Activated CD4-positive, alpha-beta T cell treated with anti-CD3 and anti-CD28 coated beads, Interleukin-2, amount 50 U/mL, for 24 hours (primary cell): ENCODE data around the gene ZNF578.
"Not testable (repeated sequence)": the region's sequence is repeated elsewhere in the genome, so short reads cannot be mapped to it uniquely, and the experiment has no call there.

Source experiments
- DNase-seq, 2 donors: peaks; one replicate each; pipeline ENCODE4 v3.0.0-alpha.2; 2020; ENCODE audit warnings: low read depth in 1 of 2, low spot score in 1 of 2

ZNF578 gene

GRCh38 chr19:52558732-52559445, 105.5 kb downstream of the ZNF578 start:
- not testable (repeated sequence) for DNase-seq

DNA sequence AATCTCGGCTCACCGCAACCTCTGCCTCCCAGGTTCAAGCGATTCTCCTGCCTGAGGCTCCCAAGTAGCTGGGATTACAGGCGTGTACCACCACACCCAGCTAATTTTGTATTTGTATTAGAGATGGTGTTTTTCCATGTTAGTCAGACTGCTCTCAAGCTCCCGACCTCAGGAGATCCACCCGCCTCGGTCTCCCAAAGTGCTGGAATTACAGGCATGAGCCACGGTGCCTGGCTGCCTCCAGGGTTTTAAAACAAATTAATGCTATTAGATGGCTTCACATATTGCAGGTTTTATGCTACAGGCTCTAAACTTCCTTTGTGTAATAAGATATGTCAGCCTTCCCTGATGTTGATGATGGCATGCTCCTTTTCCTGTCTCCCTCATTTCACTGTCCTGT, 108.3 kb downstream of the ZNF578 start:
- not testable (repeated sequence) for DNase-seq
